ENCODE measurements around the gene PRR33.

DNA sequence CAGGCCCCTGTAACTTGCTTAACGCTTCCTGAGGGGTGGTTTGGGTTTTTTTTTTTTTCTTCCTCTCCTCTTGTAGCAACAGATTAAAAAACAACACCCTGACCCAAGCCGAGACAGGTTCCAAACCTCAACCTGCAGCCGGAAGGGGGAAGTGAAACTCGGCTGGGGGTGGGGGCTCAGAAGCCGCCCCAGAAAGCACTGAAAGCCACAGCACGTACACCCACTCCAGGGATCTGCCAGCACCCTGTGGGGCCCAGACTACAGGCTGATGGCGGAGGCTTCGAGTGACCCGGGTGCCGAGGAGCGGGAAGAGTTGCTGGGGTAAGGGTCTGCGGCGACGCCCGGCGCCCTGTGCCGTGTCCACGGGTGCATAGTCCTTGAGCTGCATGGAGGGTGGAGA is 38.8 kb downstream of the PRR33 start, which contains the start of gene LSP1:
- TF ChIP-seq, protein P1, sequence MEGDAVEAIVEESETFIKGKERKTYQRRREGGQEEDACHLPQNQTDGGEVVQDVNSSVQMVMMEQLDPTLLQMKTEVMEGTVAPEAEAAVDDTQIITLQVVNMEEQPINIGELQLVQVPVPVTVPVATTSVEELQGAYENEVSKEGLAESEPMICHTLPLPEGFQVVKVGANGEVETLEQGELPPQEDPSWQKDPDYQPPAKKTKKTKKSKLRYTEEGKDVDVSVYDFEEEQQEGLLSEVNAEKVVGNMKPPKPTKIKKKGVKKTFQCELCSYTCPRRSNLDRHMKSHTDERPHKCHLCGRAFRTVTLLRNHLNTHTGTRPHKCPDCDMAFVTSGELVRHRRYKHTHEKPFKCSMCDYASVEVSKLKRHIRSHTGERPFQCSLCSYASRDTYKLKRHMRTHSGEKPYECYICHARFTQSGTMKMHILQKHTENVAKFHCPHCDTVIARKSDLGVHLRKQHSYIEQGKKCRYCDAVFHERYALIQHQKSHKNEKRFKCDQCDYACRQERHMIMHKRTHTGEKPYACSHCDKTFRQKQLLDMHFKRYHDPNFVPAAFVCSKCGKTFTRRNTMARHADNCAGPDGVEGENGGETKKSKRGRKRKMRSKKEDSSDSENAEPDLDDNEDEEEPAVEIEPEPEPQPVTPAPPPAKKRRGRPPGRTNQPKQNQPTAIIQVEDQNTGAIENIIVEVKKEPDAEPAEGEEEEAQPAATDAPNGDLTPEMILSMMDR (conservative IDR thresholded peaks at IDR 0.05 in 1 of 2, IDR thresholded peaks at IDR 0.05 in 1 of 2; ENCODE audit: extremely low read depth in 1 of 2, insufficient read depth in 1 of 2, low read depth in 1 of 2, low read length in 2 of 2), result no peak
- TF ChIP-seq EZH2 (IDR thresholded peaks at IDR 0.05; ENCODE audit: borderline replicate concordance, low read length), result no peak

Measured in mammary epithelial cell (primary cell).